Measurements from ENCODE around the gene SORL1. TPM values are rescaled to one million over a fixed set of nuclear protein-coding genes. Genes with fewer than 3 reads are reported as not detected.

The SORL1 gene
- total RNA-seq, 2 donors from 2014 or later = 66.1 to 121 TPM

GRCh38 chr11:121485216-121485615, 33.1 kb downstream of the SORL1 start:
- intact Hi-C loops (cut with DNase I) = no loop called here
- Histone ChIP-seq H3K9ac (ENCODE audit: low read depth in 2 of 2, low read length in 2 of 2) (no peak overlapping the region), H3K4me1 (no peaks in the 10 kb centered on the region), H3K9me3 (no peaks in the 10 kb centered on the region), H3K27ac (no peak overlapping the region), H3K36me3 (no peaks in the 10 kb centered on the region), H3K27me3 (no peaks in the 10 kb centered on the region), H3K4me3 (no peak overlapping the region)
- TF ChIP-seq CTCF (IDR thresholded peaks at IDR 0.05) = no peak
- no peak for DNase-seq

GRCh38 chr11:121486054-121486453, 33.9 kb downstream of the SORL1 start:
- Histone ChIP-seq H3K4me1 (no peaks in the 10 kb centered on the region), H3K9ac (ENCODE audit: low read depth in 2 of 2, low read length in 2 of 2) (no peak overlapping the region), H3K4me3 (no peak overlapping the region), H3K36me3 (no peaks in the 10 kb centered on the region), H3K27ac (no peak overlapping the region), H3K27me3 (no peaks in the 10 kb centered on the region), H3K9me3 (no peaks in the 10 kb centered on the region)
- TF ChIP-seq CTCF (IDR thresholded peaks at IDR 0.05) = no peak
- no peak for DNase-seq
- intact Hi-C loops (cut with DNase I) = no loop called here

GRCh38 chr11:121487191-121487590, 35.1 kb downstream of the SORL1 start:
- no peak for TF ChIP-seq CTCF (IDR thresholded peaks at IDR 0.05)
- Histone ChIP-seq H3K9me3 (no peaks in the 10 kb centered on the region), H3K9ac (ENCODE audit: low read depth in 2 of 2, low read length in 2 of 2) (no peak overlapping the region), H3K36me3 (no peaks in the 10 kb centered on the region), H3K27me3 (no peaks in the 10 kb centered on the region), H3K27ac (no peak overlapping the region), H3K4me3 (no peak overlapping the region), H3K4me1 (no peaks in the 10 kb centered on the region)
- intact Hi-C loops (cut with DNase I) = no loop called here
- no peak for DNase-seq

GRCh38 chr11:121488170-121488569, 36.1 kb downstream of the SORL1 start:
- intact Hi-C loops (cut with DNase I) = no loop called here
- H3K36me3 ChIP-seq = no peaks in the 10 kb centered on the region
- no peak overlapping the region for H3K4me3 ChIP-seq
- DNase-seq = no peak
- no peaks in the 10 kb centered on the region for H3K27me3 ChIP-seq
- no peak for TF ChIP-seq CTCF (IDR thresholded peaks at IDR 0.05)
- H3K27ac ChIP-seq = no peak overlapping the region
- no peaks in the 10 kb centered on the region for H3K9me3 ChIP-seq
- no peak overlapping the region for H3K9ac ChIP-seq (ENCODE audit: low read depth in 2 of 2, low read length in 2 of 2)
- no peaks in the 10 kb centered on the region for H3K4me1 ChIP-seq

GRCh38 chr11:121488641-121489040, 36.5 kb downstream of the SORL1 start:
- Histone ChIP-seq H3K27ac (no peak overlapping the region), H3K9me3 (no peaks in the 10 kb centered on the region), H3K4me3 (no peak overlapping the region), H3K4me1 (no peaks in the 10 kb centered on the region), H3K9ac (ENCODE audit: low read depth in 2 of 2, low read length in 2 of 2) (no peak overlapping the region), H3K27me3 (no peaks in the 10 kb centered on the region), H3K36me3 (no peaks in the 10 kb centered on the region)
- no peak for DNase-seq
- intact Hi-C loops (cut with DNase I) = no loop called here
- TF ChIP-seq CTCF (IDR thresholded peaks at IDR 0.05) = no peak

GRCh38 chr11:121489823-121490222, 37.7 kb downstream of the SORL1 start:
- Histone ChIP-seq H3K27me3 (no peaks in the 10 kb centered on the region), H3K4me3 (no peak overlapping the region), H3K36me3 (no peaks in the 10 kb centered on the region), H3K9ac (ENCODE audit: low read depth in 2 of 2, low read length in 2 of 2) (no peak overlapping the region), H3K27ac (no peak overlapping the region), H3K9me3 (no peaks in the 10 kb centered on the region), H3K4me1 (no peaks in the 10 kb centered on the region)
- intact Hi-C loops (cut with DNase I) = no loop called here
- TF ChIP-seq CTCF (IDR thresholded peaks at IDR 0.05) = no peak
- DNase-seq = no peak

All from colonic mucosa (tissue), 4 donors.